Stimulated activated naive B cell treated with anti-CD40 and anti-IgM and Interleukin-4, amounts not matched to agents 10 μg/mL and 1 μg/mL and 100 μg/mL, for 72 hours (primary cell): Measurements from ENCODE around the gene TMEM178B.

Experiments
- ATAC-seq, 2 donors: fragments of 150-1000 bp; cut with Tn5 transposase; replicated peaks; 2 replicates each; pipeline ENCODE4 v1.10.0; 2021; ENCODE audit warnings: moderate library complexity in 1 of 2
- DNase-seq: peaks from one replicate; pipeline ENCODE4 v3.0.0; 2021
- H3K27ac Mint-ChIP-seq: one replicate; pipeline ENCODE4 v1.8.0; 2022; ENCODE audit warnings: mild to moderate bottlenecking, mixed read lengths
- H3K27me3 Mint-ChIP-seq, 2 donors: one replicate each; pipeline ENCODE4 v1.8.0; 2022; ENCODE audit warnings: mixed read lengths in 2 of 2
- H3K36me3 Mint-ChIP-seq, 2 donors: one replicate each; pipeline ENCODE4 v1.8.0; 2022; ENCODE audit warnings: mixed read lengths in 2 of 2, mild to moderate bottlenecking in 1 of 2
- H3K4me1 Mint-ChIP-seq, 2 donors: one replicate each; pipeline ENCODE4 v1.8.0; 2022; ENCODE audit warnings: mixed read lengths in 2 of 2, mild to moderate bottlenecking in 1 of 2
- H3K4me3 Mint-ChIP-seq, 2 donors: one replicate each; pipeline ENCODE4 v1.8.0; 2022; ENCODE audit warnings: mild to moderate bottlenecking in 2 of 2, mixed read lengths in 2 of 2, moderate library complexity in 1 of 2
- H3K9me3 Mint-ChIP-seq, 2 donors: one replicate each; pipeline ENCODE4 v1.8.0; 2022; ENCODE audit warnings: mixed read lengths in 2 of 2, mild to moderate bottlenecking in 1 of 2

The TMEM178B gene

DNA sequence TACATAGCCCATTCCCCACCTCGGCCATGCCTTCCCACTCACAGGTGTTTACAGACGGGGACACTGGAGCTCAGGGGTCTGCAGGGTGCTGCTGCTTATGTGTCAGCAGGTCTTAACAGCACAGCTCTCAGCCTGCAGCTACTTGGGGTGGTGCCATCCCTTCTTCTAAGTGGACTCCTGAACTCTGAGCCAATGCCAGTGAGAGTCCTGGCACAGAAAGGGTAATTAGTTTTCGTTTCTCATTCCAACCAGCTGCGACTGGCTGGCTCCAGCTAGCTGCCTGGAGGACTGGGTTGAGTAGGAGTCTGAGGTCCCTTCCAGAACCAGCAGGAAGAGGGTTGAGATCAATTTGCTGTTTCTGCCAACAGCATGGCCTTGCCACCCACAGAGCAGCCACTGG, 389.1 kb downstream of the TMEM178B start:
- no peaks in the 10 kb centered on the region for H3K36me3 Mint-ChIP-seq
- no peaks in the 10 kb centered on the region for H3K4me1 Mint-ChIP-seq
- H3K9me3 Mint-ChIP-seq: peaks cover 0 to 1% of the 10 kb centered on the region in 2 donors
- no peak overlapping the region for H3K4me3 Mint-ChIP-seq
- DNase-seq (no peak), ATAC-seq (no peak)
- H3K27ac Mint-ChIP-seq: no peak overlapping the region
- H3K27me3 Mint-ChIP-seq: peaks cover 12 to 25% of the 10 kb centered on the region in 2 donors

DNA sequence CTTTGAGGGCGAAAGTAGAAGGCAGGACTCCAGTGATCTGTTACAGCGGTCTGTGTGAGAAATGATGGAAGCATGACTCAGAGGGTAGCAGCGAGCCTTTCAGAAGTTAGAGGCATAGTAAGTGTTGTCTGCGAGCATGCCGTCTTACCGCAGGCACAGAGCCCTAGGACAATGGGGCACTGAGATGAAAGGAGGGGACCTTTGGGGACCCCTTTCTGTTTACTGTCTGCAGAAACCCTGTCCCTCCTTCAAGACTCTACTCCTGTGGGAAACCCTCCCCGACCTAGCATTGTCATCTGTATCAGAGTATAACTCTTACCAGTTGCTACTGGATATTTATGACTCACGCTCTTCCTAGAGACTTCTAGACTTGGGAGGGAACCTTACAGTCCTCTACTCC, 390.1 kb downstream of the TMEM178B start:
- H3K4me3 Mint-ChIP-seq: no peak overlapping the region
- H3K27me3 Mint-ChIP-seq: peaks cover 18 to 25% of the 10 kb centered on the region in 2 donors
- DNase-seq (no peak), ATAC-seq (no peak)
- no peaks in the 10 kb centered on the region for H3K36me3 Mint-ChIP-seq
- peaks cover 0 to 1% of the 10 kb centered on the region in 2 donors for H3K9me3 Mint-ChIP-seq
- H3K4me1 Mint-ChIP-seq: no peaks in the 10 kb centered on the region
- H3K27ac Mint-ChIP-seq: no peak overlapping the region

DNA sequence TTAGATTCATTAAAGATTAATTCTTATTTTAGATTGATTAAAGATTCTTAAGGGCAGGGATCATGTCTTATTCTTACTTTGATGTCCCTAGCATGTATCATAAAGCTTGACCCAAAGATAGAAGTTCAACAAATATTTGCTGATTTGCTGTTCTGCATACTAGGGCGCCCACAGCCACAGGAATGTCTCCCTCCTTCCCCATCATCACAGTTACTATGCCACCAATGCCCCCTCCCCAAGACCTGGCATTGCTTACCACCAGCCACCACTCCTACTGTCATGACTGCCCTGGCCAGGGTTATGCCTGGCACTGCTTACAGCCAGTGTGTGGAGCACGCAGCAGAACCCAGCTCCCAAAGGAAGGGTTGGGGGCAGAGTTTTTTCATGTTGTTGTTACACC, 390.7 kb downstream of the TMEM178B start:
- no peaks in the 10 kb centered on the region for H3K36me3 Mint-ChIP-seq
- H3K27me3 Mint-ChIP-seq: peaks cover 18 to 25% of the 10 kb centered on the region in 2 donors
- H3K4me1 Mint-ChIP-seq: no peaks in the 10 kb centered on the region
- ATAC-seq (no peak), DNase-seq (no peak)
- no peak overlapping the region for H3K27ac Mint-ChIP-seq
- peaks cover 0 to 1% of the 10 kb centered on the region in 2 donors for H3K9me3 Mint-ChIP-seq
- H3K4me3 Mint-ChIP-seq: no peak overlapping the region

DNA sequence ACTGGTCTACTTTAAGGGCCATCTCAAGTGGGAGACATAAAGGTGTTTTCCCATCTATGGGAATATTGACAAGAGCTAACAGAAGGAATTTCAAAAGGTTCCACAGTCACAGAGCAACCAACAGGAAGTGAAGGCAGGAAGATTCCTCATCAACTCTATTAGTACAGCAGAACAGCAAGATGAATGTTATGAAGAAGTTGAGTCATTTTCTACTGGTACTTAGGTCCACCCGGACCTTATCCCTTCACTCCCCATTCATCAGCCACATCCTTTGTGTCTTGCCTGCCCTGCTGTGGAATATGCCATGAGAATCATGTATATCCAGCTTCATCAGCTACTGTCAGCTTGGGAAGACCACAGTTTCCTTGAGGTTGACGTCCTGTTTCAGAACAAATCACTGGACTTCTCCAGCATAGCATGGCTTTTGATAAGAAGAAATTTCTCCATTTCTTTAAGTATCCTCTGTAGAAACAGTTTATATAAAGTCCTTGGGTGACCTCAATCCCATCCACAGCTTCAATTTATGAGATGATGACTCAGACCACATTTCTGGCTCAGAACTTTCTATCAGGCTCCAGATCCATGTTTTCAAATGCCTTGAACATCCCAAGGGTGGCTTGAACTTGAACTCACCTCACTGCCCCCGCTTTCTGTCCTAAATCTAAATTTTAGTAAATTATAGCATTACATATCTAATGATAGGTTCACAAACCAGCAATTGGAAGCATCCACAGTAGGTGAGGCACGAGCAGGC, 392.5 kb downstream of the TMEM178B start:
- H3K4me3 Mint-ChIP-seq: no peak overlapping the region
- peaks cover 0 to 1% of the 10 kb centered on the region in 2 donors for H3K9me3 Mint-ChIP-seq
- H3K4me1 Mint-ChIP-seq: no peaks in the 10 kb centered on the region
- ATAC-seq (no peak), DNase-seq (no peak)
- no peak overlapping the region for H3K27ac Mint-ChIP-seq
- no peaks in the 10 kb centered on the region for H3K36me3 Mint-ChIP-seq
- H3K27me3 Mint-ChIP-seq: peaks cover 18 to 25% of the 10 kb centered on the region in 2 donors

DNA sequence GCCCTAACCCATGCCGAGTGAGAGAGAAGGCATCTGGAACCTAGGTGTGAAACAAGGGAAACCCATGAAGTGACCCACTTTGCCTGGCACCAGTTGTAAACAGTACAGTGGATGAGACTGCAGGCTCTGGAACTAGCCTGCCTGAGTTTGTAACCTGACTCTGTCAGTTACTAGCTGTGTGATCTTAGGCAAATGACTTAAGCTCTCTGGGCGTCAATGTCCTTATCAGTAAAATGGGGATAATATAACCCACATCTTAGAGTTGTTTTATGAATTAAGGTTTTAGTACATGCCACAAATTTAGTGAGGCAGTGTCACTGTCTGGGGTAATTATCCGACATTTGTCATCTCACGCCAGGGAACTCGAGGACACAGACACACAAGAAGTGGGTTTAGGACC, 394.5 kb downstream of the TMEM178B start:
- H3K27me3 Mint-ChIP-seq: peaks cover 11 to 14% of the 10 kb centered on the region in 2 donors
- no peak for DNase-seq

DNA sequence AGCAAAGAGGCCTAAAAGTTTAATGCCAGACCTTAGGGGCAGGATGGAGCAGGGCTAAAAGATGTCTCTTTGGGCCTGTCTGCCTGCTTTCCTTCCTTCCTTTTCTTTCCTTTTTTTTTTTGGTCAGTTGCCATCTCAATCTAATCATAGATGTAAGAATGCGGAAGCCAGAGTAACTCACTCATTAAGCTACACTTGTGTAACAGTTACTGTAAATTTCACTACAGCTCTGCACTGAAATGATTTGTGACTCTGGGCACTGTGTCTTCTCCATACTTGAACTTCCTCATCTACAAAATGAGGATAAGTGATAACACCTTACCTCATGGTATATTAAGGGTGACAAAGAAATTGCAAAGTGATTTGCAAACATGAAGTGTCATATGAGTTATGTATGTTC, 401.8 kb downstream of the TMEM178B start:
- H3K36me3 Mint-ChIP-seq: no peaks in the 10 kb centered on the region
- H3K9me3 Mint-ChIP-seq: no peaks in the 10 kb centered on the region
- DNase-seq: no peak
- peaks cover 3 to 10% of the 10 kb centered on the region in 2 donors for H3K27me3 Mint-ChIP-seq
- ATAC-seq: no peak
- H3K27ac Mint-ChIP-seq: no peak overlapping the region
- H3K4me3 Mint-ChIP-seq: no peak overlapping the region
- no peaks in the 10 kb centered on the region for H3K4me1 Mint-ChIP-seq

More for the DNA sequence above, 394.5 kb downstream of the TMEM178B start:
- no peak for ATAC-seq
- Mint-ChIP-seq H3K27ac (no peak overlapping the region), H3K4me1 (no peaks in the 10 kb centered on the region), H3K4me3 (no peak overlapping the region), H3K36me3 (no peaks in the 10 kb centered on the region), H3K9me3 (peaks cover 0 to 1% of the 10 kb centered on the region in 2 donors)

DNA sequence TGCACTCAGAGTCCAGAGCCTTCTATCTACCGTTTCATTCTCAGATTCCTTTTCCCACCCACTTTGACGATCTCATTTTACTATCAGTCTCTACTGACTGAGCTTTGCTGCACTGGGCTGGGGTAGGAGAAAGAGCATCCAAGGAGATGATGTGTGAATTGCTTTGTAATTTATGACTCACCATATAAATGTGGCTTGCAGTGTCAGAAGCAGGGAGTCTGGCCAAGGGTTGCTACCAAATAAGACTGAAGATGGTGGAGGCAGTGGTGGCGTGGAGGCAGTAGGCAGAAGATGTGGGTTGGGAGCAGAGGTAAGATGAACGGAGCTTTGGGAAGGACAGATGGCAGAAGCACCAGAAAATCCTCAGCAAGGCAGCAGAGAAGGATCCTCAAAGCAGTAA, 404.0 kb downstream of the TMEM178B start:
- Mint-ChIP-seq H3K9me3 (peaks cover 0 to 2% of the 10 kb centered on the region in 2 donors), H3K27me3 (peaks cover 3 to 26% of the 10 kb centered on the region in 2 donors), H3K4me1 (no peaks in the 10 kb centered on the region), H3K4me3 (no peak overlapping the region), H3K27ac (no peak overlapping the region), H3K36me3 (no peaks in the 10 kb centered on the region)
- DNase-seq: no peak
- no peak for ATAC-seq

DNA sequence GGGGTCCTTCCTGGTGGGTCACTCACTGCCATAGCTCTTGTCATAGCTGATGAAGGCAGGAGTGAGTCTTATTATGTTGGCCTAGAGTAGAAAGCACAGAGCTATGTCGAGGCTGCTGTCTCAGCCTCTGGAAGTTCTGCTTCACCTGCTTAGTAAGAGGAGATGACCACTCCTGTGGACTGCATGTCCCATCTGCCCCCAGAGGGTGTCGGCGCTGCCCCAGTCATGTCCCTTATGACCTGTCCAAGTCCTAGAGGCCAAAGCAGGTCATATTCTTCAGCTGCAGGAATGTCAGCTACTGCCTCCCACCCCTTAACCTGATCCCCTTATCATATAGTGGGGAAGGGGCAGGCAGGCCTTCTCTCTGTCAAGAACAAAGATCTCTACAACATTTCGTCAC, 405.0 kb downstream of the TMEM178B start:
- no peaks in the 10 kb centered on the region for H3K4me1 Mint-ChIP-seq
- H3K27ac Mint-ChIP-seq: no peak overlapping the region
- peaks cover 0 to 2% of the 10 kb centered on the region in 2 donors for H3K9me3 Mint-ChIP-seq
- H3K36me3 Mint-ChIP-seq: peaks cover 0 to 2% of the 10 kb centered on the region in 2 donors
- DNase-seq: no peak
- H3K4me3 Mint-ChIP-seq: no peak overlapping the region
- no peak for ATAC-seq
- H3K27me3 Mint-ChIP-seq: peaks cover 3 to 34% of the 10 kb centered on the region in 2 donors

DNA sequence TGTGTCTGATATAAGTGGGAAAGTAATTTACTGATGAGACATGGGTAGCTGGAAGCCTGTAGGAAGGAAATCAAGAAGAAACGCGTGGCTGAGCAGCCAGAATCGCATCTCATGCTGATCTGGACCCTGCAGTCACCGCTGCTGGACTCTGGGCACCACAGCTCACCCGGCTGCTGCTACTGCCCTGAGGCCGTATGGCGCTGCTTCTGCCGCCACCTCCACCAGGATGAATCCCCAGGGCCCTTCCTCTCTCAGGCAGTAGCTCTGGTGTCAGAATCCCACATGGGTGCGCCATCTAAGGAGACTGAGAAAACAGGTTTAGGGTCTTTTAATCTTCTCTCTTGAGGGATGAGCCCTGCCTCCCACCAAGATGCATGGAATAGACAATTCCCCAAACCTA, 407.1 kb downstream of the TMEM178B start:
- Mint-ChIP-seq H3K4me3 (no peak overlapping the region), H3K36me3 (peaks cover 0 to 2% of the 10 kb centered on the region in 2 donors), H3K4me1 (no peaks in the 10 kb centered on the region), H3K27me3 (peaks cover 0 to 24% of the 10 kb centered on the region in 2 donors), H3K27ac (no peak overlapping the region), H3K9me3 (peaks cover 0 to 2% of the 10 kb centered on the region in 2 donors)
- no peak for DNase-seq
- no peak for ATAC-seq

DNA sequence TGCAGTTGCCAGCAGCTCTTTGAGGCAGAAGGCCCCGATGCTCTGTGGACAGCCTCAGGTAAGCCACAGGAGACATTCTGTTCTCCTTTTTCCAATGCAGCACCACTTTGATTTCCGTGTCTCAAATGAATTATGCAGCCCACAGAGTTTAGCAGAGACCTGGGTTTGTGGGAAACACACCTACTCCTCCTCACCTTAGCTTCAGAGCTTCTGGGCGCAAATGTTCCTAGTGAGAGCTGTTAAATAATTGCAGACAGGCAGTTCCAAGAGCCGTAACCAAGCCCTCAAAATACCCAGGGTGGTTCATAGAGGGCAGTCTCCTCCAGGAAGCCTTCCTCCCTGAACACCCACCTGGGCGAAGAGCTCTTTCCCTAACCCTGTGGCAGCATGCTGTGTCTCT, 408.1 kb downstream of the TMEM178B start:
- H3K36me3 Mint-ChIP-seq: peaks cover 0 to 2% of the 10 kb centered on the region in 2 donors
- no peak overlapping the region for H3K27ac Mint-ChIP-seq
- H3K4me1 Mint-ChIP-seq: no peaks in the 10 kb centered on the region
- no peak overlapping the region for H3K4me3 Mint-ChIP-seq
- DNase-seq (no peak), ATAC-seq (no peak)
- H3K27me3 Mint-ChIP-seq: peaks cover 0 to 24% of the 10 kb centered on the region in 2 donors
- peaks cover 0 to 2% of the 10 kb centered on the region in 2 donors for H3K9me3 Mint-ChIP-seq

DNA sequence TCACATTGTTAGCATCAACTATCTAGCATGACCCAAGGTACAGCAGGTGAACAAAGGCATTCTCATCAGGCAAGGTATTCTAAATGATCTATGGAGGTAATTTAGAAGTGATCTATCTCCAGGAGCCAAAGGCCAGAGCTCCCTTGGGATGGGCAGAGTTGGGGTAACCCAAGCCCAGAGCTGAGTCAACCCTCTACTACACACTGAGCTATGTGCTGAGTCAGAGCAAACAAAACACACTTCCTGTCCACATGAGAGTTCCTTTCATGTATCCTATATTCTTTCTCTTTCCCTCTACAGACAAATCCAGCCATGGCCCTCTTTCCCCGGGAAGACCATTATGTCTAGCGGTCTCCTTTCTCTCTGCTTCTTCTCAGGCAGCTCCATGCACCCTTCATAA, 409.2 kb downstream of the TMEM178B start:
- DNase-seq (no peak), ATAC-seq (no peak)
- Mint-ChIP-seq H3K4me1 (no peaks in the 10 kb centered on the region), H3K27ac (no peak overlapping the region), H3K36me3 (peaks cover 0 to 2% of the 10 kb centered on the region in 2 donors), H3K4me3 (no peak overlapping the region), H3K9me3 (peaks cover 0 to 2% of the 10 kb centered on the region in 2 donors), H3K27me3 (peaks cover 0 to 24% of the 10 kb centered on the region in 2 donors)

DNA sequence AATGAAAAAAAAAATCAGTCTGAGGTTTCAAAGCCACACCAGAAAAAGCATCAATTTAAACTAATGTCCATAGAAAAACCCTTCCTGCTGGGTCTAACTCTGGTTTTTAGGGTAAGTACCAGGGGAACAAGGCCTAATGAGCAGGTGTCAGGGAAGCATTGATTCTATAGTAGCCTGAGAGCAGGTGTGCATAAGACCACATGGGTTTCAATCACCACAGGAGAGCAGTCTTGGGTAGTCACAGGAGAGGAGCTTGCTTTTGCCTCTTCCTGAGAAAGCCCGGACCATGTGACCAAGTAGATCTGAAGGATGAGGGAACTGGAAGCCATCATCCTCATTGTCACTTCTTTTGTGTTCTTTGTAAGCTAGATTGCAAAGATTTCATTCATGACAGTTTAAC, 411.0 kb downstream of the TMEM178B start:
- Mint-ChIP-seq H3K27me3 (peaks cover 4 to 24% of the 10 kb centered on the region in 2 donors), H3K36me3 (peaks cover 0 to 2% of the 10 kb centered on the region in 2 donors), H3K4me3 (no peak overlapping the region), H3K4me1 (no peaks in the 10 kb centered on the region), H3K27ac (no peak overlapping the region), H3K9me3 (peaks cover 0 to 2% of the 10 kb centered on the region in 2 donors)
- ATAC-seq (no peak), DNase-seq (no peak)

DNA sequence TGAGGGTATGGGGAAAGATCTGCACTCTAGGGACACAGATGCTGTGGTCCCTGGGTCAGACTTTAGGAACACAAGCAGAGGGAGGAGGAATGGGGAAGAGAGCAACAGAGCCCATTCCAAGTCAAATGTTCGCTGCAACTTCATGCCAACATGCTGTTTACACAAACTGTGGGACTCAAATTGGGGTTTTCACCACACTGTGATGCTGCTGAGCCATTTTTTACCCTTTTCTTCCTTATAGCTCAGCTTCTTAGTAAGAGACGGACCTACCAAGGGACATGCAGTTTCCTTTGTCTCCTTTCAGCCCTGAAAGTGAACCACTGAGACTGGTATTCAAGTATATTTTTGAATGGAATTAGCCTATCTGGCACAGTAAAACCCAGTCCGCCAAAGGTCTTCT, 413.1 kb downstream of the TMEM178B start:
- DNase-seq: no peak
- Mint-ChIP-seq H3K4me1 (no peaks in the 10 kb centered on the region), H3K9me3 (peaks cover 0 to 2% of the 10 kb centered on the region in 2 donors), H3K4me3 (no peak overlapping the region), H3K27me3 (peaks cover 6 to 15% of the 10 kb centered on the region in 2 donors), H3K27ac (no peak overlapping the region), H3K36me3 (peaks cover 0 to 2% of the 10 kb centered on the region in 2 donors)
- ATAC-seq: no peak

DNA sequence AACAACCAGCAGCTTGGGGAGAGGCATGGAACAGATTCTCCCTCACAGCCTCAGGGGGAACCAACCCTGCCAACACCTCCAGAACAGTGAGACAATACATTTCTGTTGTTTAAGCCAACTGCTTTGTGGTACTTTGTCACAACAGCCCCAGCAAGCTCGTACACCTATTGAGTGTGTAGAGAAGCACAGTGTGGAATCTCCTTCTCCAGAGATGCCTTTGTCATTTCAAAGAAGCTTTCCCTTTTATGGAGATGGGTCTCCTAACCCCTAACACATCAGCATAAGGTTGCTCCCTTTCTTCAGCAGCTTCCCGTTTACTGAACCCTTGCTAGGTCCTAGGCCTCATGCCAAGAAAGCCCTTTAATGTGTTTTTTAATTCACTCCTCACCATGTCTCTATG, 416.6 kb downstream of the TMEM178B start:
- ATAC-seq: no peak
- Mint-ChIP-seq H3K9me3 (no peaks in the 10 kb centered on the region), H3K27me3 (peaks cover 0 to 20% of the 10 kb centered on the region in 2 donors)

DNA sequence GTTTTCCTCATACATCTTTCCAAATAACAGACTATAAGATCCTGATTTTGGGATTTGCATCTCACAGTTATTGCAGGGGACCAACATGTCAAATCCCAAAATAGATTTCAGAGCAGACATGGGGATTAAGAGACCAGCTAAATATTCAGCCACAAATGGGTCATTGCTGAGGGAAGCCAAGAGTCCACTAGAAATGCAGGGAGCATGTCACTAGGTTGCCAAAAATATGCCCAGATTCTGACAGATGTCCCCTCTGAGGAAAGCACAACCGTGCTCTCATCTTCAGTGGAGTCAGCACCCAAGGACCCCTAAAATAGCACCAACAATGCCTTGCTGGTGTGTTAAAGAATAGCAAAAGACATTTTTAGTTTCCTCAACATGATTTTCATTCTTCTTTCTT, 421.2 kb downstream of the TMEM178B start:
- Mint-ChIP-seq H3K4me1 (no peaks in the 10 kb centered on the region), H3K27ac (no peak overlapping the region), H3K4me3 (no peak overlapping the region), H3K36me3 (no peaks in the 10 kb centered on the region), H3K9me3 (no peaks in the 10 kb centered on the region), H3K27me3 (peaks cover 0 to 21% of the 10 kb centered on the region in 2 donors)
- DNase-seq: no peak
- no peak for ATAC-seq

More for the DNA sequence above, 416.6 kb downstream of the TMEM178B start:
- H3K27ac Mint-ChIP-seq: no peak overlapping the region
- H3K36me3 Mint-ChIP-seq: no peaks in the 10 kb centered on the region
- no peak overlapping the region for H3K4me3 Mint-ChIP-seq
- H3K4me1 Mint-ChIP-seq: no peaks in the 10 kb centered on the region
- DNase-seq: no peak
